H1 (cell line): ENCODE results near the gene MCF2L2. TPM values are rescaled to one million over a fixed set of nuclear protein-coding genes. Genes with fewer than 3 reads are reported as not detected.

Experiments used
- CTCF ChIA-PET: fragments of 300-600 bp; sonication (Branson Sonifier 250); formaldehyde crosslinking; loops from one replicate; lab custom pipeline; 2021; ENCODE audit not compliant: partially characterized antibody; lab: Charles Lee
- POLR2A ChIA-PET: fragments of 300-600 bp; sonication (Branson Sonifier 250); formaldehyde crosslinking; loops from one replicate; lab custom pipeline; 2021; ENCODE audit warnings: inconsistent platforms; ENCODE audit not compliant: partially characterized antibody; lab: Charles Lee
- DNase-seq, 2 experiments: peaks; one replicate each; pipeline versions ENCODE4 v3.0.0 to v3.0.0-alpha.2; 2010 to 2022; ENCODE audit warnings: low spot score in 2 of 2, low read depth in 1 of 2, mixed read lengths in 1 of 2
- FAIRE-seq: peaks from 2 replicates; lab custom pipeline; 2011; peaks lifted over from hg19 to GRCh38; lab: Jason Lieb, UNC
- H2AFZ ChIP-seq: 2 replicates; pipeline ENCODE4 v1.8.1; 2012; ENCODE audit warnings: low read length, inconsistent platforms
- H2AK5ac ChIP-seq: 2 replicates; pipeline ENCODE4 v1.6.1; 2013; ENCODE audit warnings: low read depth, low read length
- H2BK120ac ChIP-seq: replicated peaks from 2 replicates; pipeline ENCODE3; 2013; ENCODE audit warnings: low read depth, low read length, inconsistent platforms
- H2BK12ac ChIP-seq: 2 replicates; pipeline ENCODE4 v1.6.1; 2013; ENCODE audit warnings: low read depth, low read length
- H2BK15ac ChIP-seq: 2 replicates; pipeline ENCODE4 v1.6.1; 2013; ENCODE audit warnings: low read length
- H2BK20ac ChIP-seq: 2 replicates; pipeline ENCODE4 v1.6.1; 2013; ENCODE audit warnings: low read length
- H2BK5ac ChIP-seq: 2 replicates; pipeline ENCODE4 v1.6.1; 2013; ENCODE audit warnings: low read depth, low read length
- H3K14ac ChIP-seq: 2 replicates; pipeline ENCODE4 v1.6.1; 2013; ENCODE audit warnings: inconsistent platforms; ENCODE audit not compliant: insufficient read length
- H3K18ac ChIP-seq: 2 replicates; pipeline ENCODE4 v1.6.1; 2013; ENCODE audit warnings: low read length; ENCODE audit errors: extremely low read depth
- H3K23ac ChIP-seq: 2 replicates; pipeline ENCODE4 v1.6.1; 2013; ENCODE audit warnings: inconsistent platforms; ENCODE audit not compliant: insufficient read length
- H3K23me2 ChIP-seq: 2 replicates; pipeline ENCODE4 v1.6.1; 2013; ENCODE audit warnings: low read depth, low read length
- H3K27ac ChIP-seq: 2 replicates; pipeline ENCODE4 v1.6.1; 2011; ENCODE audit warnings: low read depth, low read length, inconsistent platforms
- H3K27me3 ChIP-seq, 4 experiments: replicated peaks in 1 of 4; 1 replicate in 1 of 4; 2 replicates in 3 of 4; pipeline versions ENCODE4 v1.6.1 to v1.8.1; 2011 to 2013; ENCODE audit warnings: low read length in 3 of 4, mild to moderate bottlenecking in 3 of 4, inconsistent platforms in 2 of 4, mixed read lengths in 2 of 4, moderate library complexity in 1 of 4; ENCODE audit not compliant: control insufficient read depth in 3 of 4, insufficient read depth in 3 of 4; ENCODE audit errors: extremely low read depth in 1 of 4
- H3K36me3 ChIP-seq, 4 experiments: 2 replicates each; pipeline versions ENCODE4 v1.6.1 to v1.8.1; 2011 to 2013; ENCODE audit warnings: mild to moderate bottlenecking in 4 of 4, low read length in 3 of 4, moderate library complexity in 2 of 4, control low read depth in 1 of 4, inconsistent platforms in 1 of 4; ENCODE audit not compliant: insufficient read depth in 4 of 4, control insufficient read depth in 2 of 4
- H3K4ac ChIP-seq: replicated peaks from 2 replicates; pipeline ENCODE3; 2013; ENCODE audit warnings: low read length, low read depth, mixed read lengths, inconsistent platforms; ENCODE audit not compliant: insufficient read length
- H3K4me1 ChIP-seq, 4 experiments: replicated peaks in 1 of 4; 1 replicate in 1 of 4; 2 replicates in 3 of 4; pipeline versions ENCODE4 v1.6.1 to v1.8.1; 2011 to 2013; ENCODE audit warnings: low read length in 3 of 4, inconsistent platforms in 2 of 4, mixed read lengths in 1 of 4; ENCODE audit not compliant: insufficient read depth in 4 of 4, control insufficient read depth in 3 of 4
- H3K4me2 ChIP-seq, 2 experiments: 2 replicates each; pipeline versions ENCODE4 v1.6.1 to v1.8.1; 2011 to 2013; ENCODE audit warnings: low read depth in 2 of 2, low read length in 2 of 2, control low read depth in 1 of 2, inconsistent platforms in 1 of 2, mild to moderate bottlenecking in 1 of 2; ENCODE audit not compliant: insufficient read depth in 1 of 2
- H3K4me3 ChIP-seq, 4 experiments: fragments of 200-600, 300-600 bp in 1 of 4; sonication (generic), shearing (Covaris generic), sonication (Bioruptor Twin) in 1 of 4; 2 replicates each; pipeline versions ENCODE4 v1.5.1 to v1.8.1; 2011 to 2016; ENCODE audit warnings: low read length in 4 of 4, low read depth in 3 of 4, control low read depth in 2 of 4, inconsistent platforms in 2 of 4, mild to moderate bottlenecking in 2 of 4, mixed read lengths in 1 of 4, moderate library complexity in 1 of 4; ENCODE audit not compliant: insufficient read depth in 2 of 4; ENCODE audit errors: extremely low read depth in 1 of 4
- H3K56ac ChIP-seq: replicated peaks from 2 replicates; pipeline ENCODE3; 2013; ENCODE audit warnings: low read depth, mild to moderate bottlenecking, mixed read lengths, low read length, inconsistent platforms; ENCODE audit not compliant: insufficient read length
- H3K79me1 ChIP-seq: 2 replicates; pipeline ENCODE4 v1.6.1; 2013; ENCODE audit warnings: low read depth, low read length, control low read depth
- H3K79me2 ChIP-seq, 2 experiments: 2 replicates each; pipeline versions ENCODE4 v1.6.1 to v1.8.1; 2012 to 2013; ENCODE audit warnings: low read length in 2 of 2, mild to moderate bottlenecking in 2 of 2, inconsistent platforms in 1 of 2; ENCODE audit not compliant: insufficient read depth in 2 of 2, control insufficient read depth in 1 of 2
- H3K9ac ChIP-seq, 4 experiments: replicated peaks in 1 of 4; 1 replicate in 1 of 4; 2 replicates in 3 of 4; pipeline versions ENCODE4 v1.6.1 to v1.8.1; 2011 to 2013; ENCODE audit warnings: low read depth in 3 of 4, low read length in 3 of 4, control low read depth in 2 of 4, mild to moderate bottlenecking in 2 of 4, moderate library complexity in 2 of 4, inconsistent platforms in 1 of 4; ENCODE audit errors: extremely low read depth in 1 of 4
- H3K9me3 ChIP-seq, 2 experiments: 2 replicates each; pipeline versions ENCODE4 v1.6.1 to v1.8.1; 2012 to 2013; ENCODE audit warnings: mild to moderate bottlenecking in 2 of 2, moderate library complexity in 2 of 2, control low read depth in 1 of 2, inconsistent platforms in 1 of 2, low read depth in 1 of 2, low read length in 1 of 2, mixed read lengths in 1 of 2; ENCODE audit not compliant: insufficient read depth in 2 of 2
- H4K20me1 ChIP-seq, 2 experiments: replicated peaks in 1 of 2; 2 replicates each; pipeline versions ENCODE3 to v1.8.1; 2011 to 2013; ENCODE audit warnings: inconsistent platforms in 2 of 2, low read length in 2 of 2, mild to moderate bottlenecking in 1 of 2; ENCODE audit not compliant: insufficient read depth in 2 of 2, control insufficient read depth in 1 of 2
- H4K5ac ChIP-seq: 2 replicates; pipeline ENCODE4 v1.6.1; 2013; ENCODE audit warnings: low read length, low read depth, mixed read lengths, inconsistent platforms; ENCODE audit not compliant: insufficient read length
- H4K8ac ChIP-seq: 2 replicates; pipeline ENCODE4 v1.8.0; 2013; ENCODE audit warnings: mild to moderate bottlenecking, moderate library complexity, low read length, inconsistent platforms; ENCODE audit not compliant: insufficient read depth; ENCODE audit errors: extremely low read depth
- H4K91ac ChIP-seq: replicated peaks from 2 replicates; pipeline ENCODE3; 2013; ENCODE audit warnings: low read length, mixed read lengths, inconsistent platforms; ENCODE audit not compliant: insufficient read length
- CEBPB ChIP-seq: IDR thresholded peaks from 2 replicates; pipeline ENCODE4 v1.6.1; 2012; ENCODE audit warnings: low read depth, low read length
- KDM4A ChIP-seq: IDR thresholded peaks from one replicate; pipeline ENCODE4 v1.7.1; 2012; ENCODE audit warnings: low read depth, mild to moderate bottlenecking, moderate library complexity, low read length, inconsistent platforms; ENCODE audit not compliant: severe bottlenecking
- NANOG ChIP-seq: IDR thresholded peaks from 2 replicates; pipeline ENCODE4 v1.6.1; 2011; ENCODE audit warnings: low read length, low read depth, mild to moderate bottlenecking, inconsistent platforms; ENCODE audit not compliant: insufficient read depth, poor library complexity, severe bottlenecking
- TEAD4 ChIP-seq: IDR thresholded peaks from 2 replicates; pipeline ENCODE4 v1.6.1; 2012; ENCODE audit warnings: low read depth, low read length, inconsistent platforms, mixed read lengths
- WGBS, 2 experiments: shearing (Covaris generic) in 1 of 2; methylation state at CpG; one replicate each; pipeline versions ENCODE4 v1.1.6 to v1.1.7; 2013 to 2015; ENCODE audit warnings: low lambda C conversion rate in 2 of 2, mixed read lengths in 2 of 2, inconsistent platforms in 1 of 2, low coverage in 1 of 2, missing lambda C conversion rate in 1 of 2; ENCODE audit not compliant: insufficient replicate concordance in 2 of 2, insufficient coverage in 1 of 2, insufficient read length in 1 of 2; ENCODE audit errors: extremely low coverage in 1 of 2, missing lambda C conversion rate in 1 of 2; 5-methylcytosine and 5-hydroxymethylcytosine counted together
- polyA plus RNA-seq, 7 experiments: library from polyadenylated mRNA; depleted of rRNA in 3 of 7; stranded (reverse) in 5 of 7; unstranded in 2 of 7; fragments of >200 nt in 5 of 7; fragments of 200-250 nt in 2 of 7; gene quantifications; 1 replicate in 5 of 7; 2 replicates in 1 of 7; 4 replicates in 1 of 7; pipeline versions ENCODE4 v1.2.1 to v1.2.3, GENCODE V29; 2011 to 2013; ENCODE audit warnings: missing spikeins in 2 of 7, mixed read lengths in 2 of 7
- total RNA-seq: library from RNA; stranded (reverse); fragmentation: NEBNext Ultra II Directional; extraction: Animal tissue kit (Norgen Biotek cat#: 25700); gene quantifications from 2 replicates; pipeline ENCODE4 v1.2.1, GENCODE V29; 2021
- TF ChIP-seq, protein P1 (sequence below): IDR thresholded peaks from 2 replicates; pipeline ENCODE4 v1.6.1; 2011; ENCODE audit warnings: low read depth, mild to moderate bottlenecking, low read length; ENCODE audit not compliant: insufficient read depth
- TF ChIP-seq, protein P2 (sequence below): IDR thresholded peaks from 2 replicates; pipeline ENCODE4 v1.6.1; 2011; ENCODE audit warnings: low read length, improper control_type of control experiment

MCF2L2 gene
- total and polyA plus RNA-seq, 2 of the 8 experiments (the other 6 are each of a cell fraction or from before 2014, with no cell fraction given), result 4.1 to 13.7 TPM

DNA sequence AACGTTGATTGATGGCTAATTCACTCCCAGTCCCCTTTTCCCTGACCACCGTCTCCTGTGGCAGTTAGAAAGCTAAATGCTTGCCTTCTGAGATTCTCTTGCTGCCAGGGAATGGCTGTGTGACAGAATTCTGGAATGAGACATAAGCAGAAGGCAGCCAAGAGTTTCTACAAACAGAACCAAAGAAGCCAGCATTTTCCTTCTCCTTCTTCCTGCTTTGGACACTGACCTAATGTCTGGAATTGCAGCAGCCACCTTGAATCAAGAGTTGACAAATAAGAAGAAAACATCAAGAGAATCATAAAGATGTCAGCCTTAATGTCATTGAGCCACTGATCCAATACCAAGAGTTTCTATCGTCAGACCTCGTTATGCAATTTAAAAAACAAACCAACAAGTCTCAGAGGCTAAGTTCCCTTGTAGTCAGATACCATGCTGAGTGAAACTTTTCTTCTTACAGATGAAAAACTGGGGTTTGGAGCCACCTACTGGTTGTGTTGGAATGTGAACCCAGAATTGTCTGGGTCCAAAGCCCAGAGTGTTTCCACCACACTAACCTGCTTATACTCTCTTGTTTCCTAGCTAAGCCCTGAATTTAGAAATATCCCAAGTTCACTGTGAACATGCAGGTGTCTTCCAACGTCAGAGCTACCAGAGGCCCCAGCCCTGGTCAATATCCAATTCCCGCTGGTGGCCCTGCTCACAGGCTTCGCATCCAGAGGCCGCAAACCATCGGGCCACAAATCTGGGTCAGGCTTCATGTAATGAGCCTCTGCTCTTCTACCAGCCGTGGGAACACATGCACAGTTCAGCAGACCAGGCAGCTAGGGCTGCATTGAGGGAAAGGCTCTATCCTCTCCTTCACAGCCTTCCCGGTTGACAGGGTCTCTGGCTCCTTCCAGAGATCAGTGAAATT is 42.5 kb downstream of the MCF2L2 start:
- Histone ChIP-seq H3K79me1 (no peaks in the 10 kb centered on the region), H3K36me3 (peaks cover 0 to 2% (median 0%) of the 10 kb centered on the region in 4 experiments; a peak in 1 of 8 replicates), H4K5ac (no peak overlapping the region), H3K23me2 (no peaks in the 10 kb centered on the region), H3K4me1 (peaks cover 0 to 19% (median 4%) of the 10 kb centered on the region in 4 experiments; a peak in 3 of 7 replicates), H3K4me3 (no peak overlapping the region), H3K4me2 (no peak overlapping the region), H2BK15ac (no peak overlapping the region), H2AK5ac (no peak overlapping the region), H4K91ac (no peak overlapping the region), H3K79me2 (no peaks in the 10 kb centered on the region), H4K8ac (no peak overlapping the region), H3K4ac (no peak overlapping the region), H3K18ac (no peak overlapping the region), H3K27ac (no peak overlapping the region), H2BK5ac (no peak overlapping the region), H3K9ac (no peak overlapping the region), H3K14ac (no peak overlapping the region), H2AFZ (no peak overlapping the region), H3K56ac (no peak overlapping the region), H3K27me3 (no peaks in the 10 kb centered on the region), H4K20me1 (no peaks in the 10 kb centered on the region), H3K9me3 (no peaks in the 10 kb centered on the region), H3K23ac (no peak overlapping the region), H2BK12ac (no peak overlapping the region), H2BK20ac (no peak overlapping the region), H2BK120ac (no peak overlapping the region)
- FAIRE-seq, result peak; percentile 92
- POLR2A ChIA-PET, result interaction anchor here (0.6 to 1.6 kb wide), 3 partner anchors 9 to 376 kb away, joined by 3 to 5 read pairs (median 3); no protein-coding TSS in a partner anchor
- peak in 1 of 2 experiments; percentile 72 for DNase-seq
- CTCF ChIA-PET, result interaction anchor here (0.7 to 9.3 kb wide), 35 partner anchors 10 to 671 kb away, joined by 3 to 222 read pairs (median 4); partner anchors contain the start of gene LAMP3
- 64% methylated on average over 11 of the region's 11 CpGs; no CpG with 5 or more reads in 1 of the 2 experiments for WGBS, 2 experiments
- TF ChIP-seq NANOG, result no peak
- TF ChIP-seq CEBPB, result 0 out of 2 replicates have a peak, but pooled peaks have one; percentile 8
- TF ChIP-seq KDM4A, result no peak
- TF ChIP-seq, protein P1, sequence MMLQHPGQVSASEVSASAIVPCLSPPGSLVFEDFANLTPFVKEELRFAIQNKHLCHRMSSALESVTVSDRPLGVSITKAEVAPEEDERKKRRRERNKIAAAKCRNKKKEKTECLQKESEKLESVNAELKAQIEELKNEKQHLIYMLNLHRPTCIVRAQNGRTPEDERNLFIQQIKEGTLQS, result no peak
- TF ChIP-seq TEAD4, result peak; percentile 58; the same call in 1 of the 2 replicates
- TF ChIP-seq, protein P2, sequence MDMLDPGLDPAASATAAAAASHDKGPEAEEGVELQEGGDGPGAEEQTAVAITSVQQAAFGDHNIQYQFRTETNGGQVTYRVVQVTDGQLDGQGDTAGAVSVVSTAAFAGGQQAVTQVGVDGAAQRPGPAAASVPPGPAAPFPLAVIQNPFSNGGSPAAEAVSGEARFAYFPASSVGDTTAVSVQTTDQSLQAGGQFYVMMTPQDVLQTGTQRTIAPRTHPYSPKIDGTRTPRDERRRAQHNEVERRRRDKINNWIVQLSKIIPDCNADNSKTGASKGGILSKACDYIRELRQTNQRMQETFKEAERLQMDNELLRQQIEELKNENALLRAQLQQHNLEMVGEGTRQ, result no peak
